Upper lobe of left lung (tissue), 6 donors: ENCODE data around the gene PCDH1. TPM values are rescaled to one million over a fixed set of nuclear protein-coding genes. Genes with fewer than 3 reads are reported as not detected.

Source experiments
- ATAC-seq, 2 donors: fragments of 200-7000 bp; cut with Tn5 transposase; one replicate each; pipeline ENCODE4 v1.9.1; 2022; ENCODE audit warnings: mild to moderate bottlenecking in 2 of 2, moderate library complexity in 2 of 2; ENCODE audit not compliant: low FRiP score in 2 of 2
- DNase-seq, 2 donors: peaks; one replicate each; pipeline ENCODE4 v3.0.0-alpha.2; 2019 to 2020
- H3K27ac ChIP-seq, 4 donors: fragments of 200-600 bp; sonication (generic); one replicate each; pipeline ENCODE4 v1.5.1; 2016 to 2019
- H3K27me3 ChIP-seq, 4 donors: fragments of 200-600 bp; sonication (generic); one replicate each; pipeline ENCODE4 v1.5.1; 2017 to 2019
- H3K36me3 ChIP-seq, 4 donors: fragments of 200-600 bp; sonication (generic); one replicate each; pipeline ENCODE4 v1.5.1; 2016 to 2019
- H3K4me1 ChIP-seq, 4 donors: fragments of 200-600 bp; sonication (generic); one replicate each; pipeline ENCODE4 v1.5.1; 2018 to 2019
- H3K4me3 ChIP-seq, 4 donors: fragments of 200-600 bp; sonication (generic); one replicate each; pipeline ENCODE4 v1.5.1; 2017 to 2019; ENCODE audit warnings: mild to moderate bottlenecking in 2 of 4, moderate library complexity in 1 of 4
- H3K9me3 ChIP-seq, 4 donors: fragments of 200-600 bp; sonication (generic); one replicate each; pipeline ENCODE4 v1.5.1; 2018 to 2019
- EP300 ChIP-seq, 4 donors: sonication (generic); formaldehyde crosslinking; IDR thresholded peaks; one replicate each; pipeline ENCODE4 v1.5.1; 2017; ENCODE audit warnings: antibody characterized with exemption in 4 of 4, control low read depth in 2 of 4
- POLR2A ChIP-seq, 4 donors: fragments of 450-650 bp; IDR thresholded peaks; one replicate each; pipeline ENCODE4 v1.5.1; 2016 to 2017; ENCODE audit warnings: antibody characterized with exemption in 4 of 4, mild to moderate bottlenecking in 2 of 4
- POLR2AphosphoS5 ChIP-seq, 2 donors: sonication (generic); formaldehyde crosslinking; IDR thresholded peaks; one replicate each; pipeline ENCODE4 v1.5.1; 2017; ENCODE audit warnings: antibody characterized with exemption in 2 of 2
- WGBS, 2 donors: methylation state at CpG; one replicate each; pipeline ENCODE4 v1.1.5; 2017 to 2018; 5-methylcytosine and 5-hydroxymethylcytosine counted together
- total RNA-seq, 6 donors: library from RNA; depleted of rRNA in 4 of 6; stranded (reverse); fragments of >200 nt in 4 of 6; gene quantifications; one replicate each; pipeline versions ENCODE4 v1.1.0 to v1.2.1, GENCODE V29; 2016 to 2021
- TF ChIP-seq, protein P1 (sequence below), 6 experiments: fragments of 450-650 bp in 4 of 6; fragments of 200-600 bp in 2 of 6; sonication (generic) in 2 of 6; IDR thresholded peaks; one replicate each; pipeline ENCODE4 v1.5.1; 2016 to 2019; ENCODE audit warnings: antibody characterized with exemption in 6 of 6
- donor health status: DM: no; HTN: no; CAD: no; lungs with moderate emphysema.
- donor health status: DM: no; HTN: yes; CAD: no; lungs with severe emphysema.

PCDH1 gene
- total RNA-seq, 6 donors from 2014 or later: 41.3 to 133 (median 81.6) TPM

DNA sequence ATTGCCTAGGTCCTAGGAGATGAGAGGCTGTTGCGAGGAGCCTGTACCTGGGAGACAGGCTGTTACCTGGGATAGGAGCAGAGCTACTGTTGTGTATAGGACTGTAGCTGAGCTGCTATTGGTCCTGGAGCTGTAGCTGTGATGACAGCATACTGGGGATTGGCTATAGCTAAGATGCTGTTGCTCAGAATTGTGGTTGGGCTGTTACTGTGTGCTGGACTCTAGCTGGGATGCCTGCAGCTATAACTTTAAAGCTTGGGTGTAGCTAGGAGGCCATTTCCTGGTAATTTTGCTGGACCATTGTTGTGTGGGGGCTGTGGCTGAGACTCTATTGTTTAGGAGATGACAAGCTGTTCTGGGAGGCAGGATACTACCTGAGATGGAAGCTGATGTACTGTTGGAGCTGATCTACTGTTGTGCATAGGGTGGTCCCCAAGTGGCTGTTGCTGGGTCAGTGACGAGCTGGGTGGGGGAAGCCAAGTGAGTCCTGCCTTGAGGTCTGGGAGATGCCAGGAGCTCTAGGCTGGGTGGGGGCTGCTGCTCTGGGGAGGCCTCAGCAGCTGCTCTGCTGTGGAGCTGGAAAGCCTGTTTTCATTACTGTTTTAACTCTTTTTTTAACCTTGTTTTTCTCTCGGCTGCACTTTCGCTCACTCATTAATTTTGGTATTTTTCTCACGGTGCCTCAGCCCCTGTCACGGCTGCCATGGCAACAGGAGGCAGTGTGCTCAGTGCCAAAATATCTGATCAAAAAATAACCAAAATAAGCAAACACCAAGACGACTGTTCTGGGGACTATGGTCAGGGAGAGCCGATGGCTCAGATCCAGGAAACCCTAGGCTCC lies 3.0 kb upstream of the PCDH1 start:
- ATAC-seq (no peak), DNase-seq (no peak)
- H3K36me3 ChIP-seq: no peaks in the 10 kb centered on the region
- H3K9me3 ChIP-seq: no peaks in the 10 kb centered on the region
- H3K27me3 ChIP-seq: peaks cover 0 to 23% (median 15%) of the 10 kb centered on the region in 4 donors
- peak; percentile 36 to 63 for TF ChIP-seq POLR2AphosphoS5 (IDR thresholded peaks at IDR 0.05)
- TF ChIP-seq EP300 (IDR thresholded peaks at IDR 0.05): peak in 3 of 4 donors; percentile 17 to 83 (median 51)
- TF ChIP-seq, protein P1, sequence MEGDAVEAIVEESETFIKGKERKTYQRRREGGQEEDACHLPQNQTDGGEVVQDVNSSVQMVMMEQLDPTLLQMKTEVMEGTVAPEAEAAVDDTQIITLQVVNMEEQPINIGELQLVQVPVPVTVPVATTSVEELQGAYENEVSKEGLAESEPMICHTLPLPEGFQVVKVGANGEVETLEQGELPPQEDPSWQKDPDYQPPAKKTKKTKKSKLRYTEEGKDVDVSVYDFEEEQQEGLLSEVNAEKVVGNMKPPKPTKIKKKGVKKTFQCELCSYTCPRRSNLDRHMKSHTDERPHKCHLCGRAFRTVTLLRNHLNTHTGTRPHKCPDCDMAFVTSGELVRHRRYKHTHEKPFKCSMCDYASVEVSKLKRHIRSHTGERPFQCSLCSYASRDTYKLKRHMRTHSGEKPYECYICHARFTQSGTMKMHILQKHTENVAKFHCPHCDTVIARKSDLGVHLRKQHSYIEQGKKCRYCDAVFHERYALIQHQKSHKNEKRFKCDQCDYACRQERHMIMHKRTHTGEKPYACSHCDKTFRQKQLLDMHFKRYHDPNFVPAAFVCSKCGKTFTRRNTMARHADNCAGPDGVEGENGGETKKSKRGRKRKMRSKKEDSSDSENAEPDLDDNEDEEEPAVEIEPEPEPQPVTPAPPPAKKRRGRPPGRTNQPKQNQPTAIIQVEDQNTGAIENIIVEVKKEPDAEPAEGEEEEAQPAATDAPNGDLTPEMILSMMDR (IDR thresholded peaks at IDR 0.05): no peak
- no peak for TF ChIP-seq POLR2A (IDR thresholded peaks at IDR 0.05)
- no peak overlapping the region for H3K4me3 ChIP-seq
- peak overlapping the region; percentile 62 to 92 (median 73) for H3K27ac ChIP-seq
- H3K4me1 ChIP-seq: peaks cover 40 to 73% (median 45%) of the 10 kb centered on the region in 4 donors
- WGBS, 2 donors: 37 to 39% methylated on average over 8 of the region's 8 CpGs

DNA sequence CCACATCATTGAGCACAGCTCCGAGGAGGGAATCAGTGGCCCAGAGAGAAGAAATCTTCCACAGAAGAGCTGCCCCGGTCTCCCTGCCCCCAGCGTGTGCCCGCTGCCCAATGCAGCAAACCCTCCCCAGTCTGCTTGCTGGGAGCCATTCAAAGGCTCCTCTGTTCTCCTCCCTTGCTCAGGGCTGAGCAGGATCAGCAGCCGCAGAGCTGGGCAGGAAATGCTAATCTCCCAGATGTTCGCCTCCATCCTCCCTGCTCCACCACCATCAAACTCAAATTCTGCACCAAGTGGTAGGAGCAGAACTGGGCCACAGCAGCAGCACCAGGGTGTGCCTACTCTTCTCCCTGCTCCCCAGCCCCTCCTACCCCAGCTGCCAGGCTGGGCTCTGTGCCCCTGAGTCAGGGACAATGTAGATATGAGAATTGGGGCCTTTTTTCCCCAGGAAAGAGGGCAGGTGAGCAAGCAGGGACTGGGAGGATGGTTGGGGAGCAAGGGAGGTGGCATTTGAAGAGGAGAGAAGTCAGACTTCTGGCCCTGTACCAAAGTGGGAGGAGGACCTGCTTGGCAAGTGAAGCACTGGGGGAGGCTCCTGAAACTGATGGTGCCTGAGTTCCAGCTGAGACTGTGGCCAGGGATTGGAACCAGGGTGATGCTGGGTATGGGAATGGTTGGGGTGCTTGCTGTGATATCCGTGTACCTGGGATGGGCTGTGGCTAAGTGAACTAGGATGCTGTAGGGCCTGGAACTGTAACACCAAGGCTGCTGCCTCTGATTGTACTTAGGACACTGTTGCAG lies 1.9 kb upstream of the PCDH1 start:
- Histone ChIP-seq H3K9me3 (no peaks in the 10 kb centered on the region), H3K27me3 (peaks cover 0 to 25% (median 17%) of the 10 kb centered on the region in 4 donors), H3K4me1 (peaks cover 40 to 84% (median 46%) of the 10 kb centered on the region in 4 donors), H3K27ac (peak overlapping the region; percentile 38 to 92 (median 56)), H3K4me3 (no peak overlapping the region), H3K36me3 (no peaks in the 10 kb centered on the region)
- WGBS, 2 donors: 46 to 53% methylated on average over 6 to 7 of the region's 7 CpGs
- TF ChIP-seq POLR2AphosphoS5 (IDR thresholded peaks at IDR 0.05): no peak
- no peak for TF ChIP-seq EP300 (IDR thresholded peaks at IDR 0.05)
- TF ChIP-seq POLR2A (IDR thresholded peaks at IDR 0.05): no peak
- TF ChIP-seq, protein P1 (IDR thresholded peaks at IDR 0.05): no peak
- no peak for DNase-seq
- ATAC-seq: no peak

DNA sequence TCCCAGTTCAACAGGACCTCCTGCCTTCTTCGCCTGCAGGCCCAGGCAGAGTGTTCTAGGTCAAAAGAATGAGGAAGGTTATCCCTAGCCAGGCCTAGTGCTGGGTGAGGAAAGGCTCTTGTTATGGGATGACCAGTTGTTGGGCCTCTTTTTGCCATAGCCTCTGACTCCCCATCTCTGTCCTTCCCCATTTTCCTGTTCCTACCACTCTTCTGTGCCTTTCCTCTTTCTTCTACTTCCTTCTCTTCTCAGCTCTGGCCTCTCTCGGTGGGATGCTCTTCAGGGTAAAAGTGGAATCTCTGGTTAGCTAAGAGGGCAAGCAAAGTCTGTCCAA lies 1.2 kb upstream of the PCDH1 start:
- Histone ChIP-seq H3K36me3 (no peaks in the 10 kb centered on the region), H3K4me3 (no peak overlapping the region), H3K27me3 (peaks cover 0 to 25% (median 17%) of the 10 kb centered on the region in 4 donors), H3K4me1 (peaks cover 40 to 91% (median 46%) of the 10 kb centered on the region in 4 donors), H3K9me3 (no peaks in the 10 kb centered on the region), H3K27ac (peak overlapping the region in 3 of 4 donors; percentile 62 to 92 (median 72))
- 0% methylated on average over 2 of the region's 2 CpGs for WGBS, 2 donors
- ATAC-seq (no peak), DNase-seq (no peak)
- no peak for TF ChIP-seq POLR2AphosphoS5 (IDR thresholded peaks at IDR 0.05)
- no peak for TF ChIP-seq POLR2A (IDR thresholded peaks at IDR 0.05)
- TF ChIP-seq, protein P1 (IDR thresholded peaks at IDR 0.05): no peak
- TF ChIP-seq EP300 (IDR thresholded peaks at IDR 0.05): no peak

DNA sequence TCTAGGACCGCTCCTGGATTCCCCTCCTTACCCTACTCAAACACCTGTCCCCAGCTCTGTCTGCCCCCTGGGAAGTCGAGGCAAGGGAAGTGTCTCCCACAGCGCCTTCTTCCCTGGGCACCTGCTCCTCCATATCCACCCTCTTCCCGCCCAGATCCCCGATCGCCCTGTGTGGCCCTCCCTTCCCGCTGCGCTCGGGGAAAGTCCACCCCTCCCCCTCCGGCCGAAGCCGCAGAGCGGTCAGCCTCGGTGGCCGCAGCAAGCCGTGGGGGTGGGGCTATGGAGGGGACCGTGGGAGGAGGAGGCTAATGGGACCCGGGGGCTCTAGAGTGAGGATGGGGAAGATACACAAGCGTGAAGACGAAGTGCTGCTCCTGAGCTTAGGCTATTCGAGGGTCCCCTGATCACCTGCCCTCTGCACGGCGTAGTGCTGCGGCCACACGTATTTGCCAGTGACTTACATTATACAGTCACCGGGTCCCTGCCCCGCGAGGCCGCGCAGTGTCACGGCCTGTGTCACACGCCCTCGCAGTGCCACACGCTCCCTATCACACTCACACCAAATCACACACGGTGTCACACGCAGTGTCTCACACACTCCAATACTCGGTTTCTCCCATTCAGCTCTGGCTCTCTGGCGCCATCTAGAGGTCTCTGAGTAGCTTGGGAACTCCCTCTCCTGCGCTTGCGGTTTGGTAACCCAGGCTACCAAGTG lies 658 bp upstream of the PCDH1 start:
- TF ChIP-seq, protein P1 (IDR thresholded peaks at IDR 0.05): peak; percentile 93 to 97 (median 95)
- TF ChIP-seq POLR2A (IDR thresholded peaks at IDR 0.05): peak in 2 of 4 donors; percentile 9 to 16
- TF ChIP-seq POLR2AphosphoS5 (IDR thresholded peaks at IDR 0.05): peak; percentile 24 to 30
- peak in 1 of 4 donors; percentile 25 for TF ChIP-seq EP300 (IDR thresholded peaks at IDR 0.05)
- H3K4me3 ChIP-seq: peak overlapping the region; percentile 19 to 88 (median 78)
- no peaks in the 10 kb centered on the region for H3K9me3 ChIP-seq
- no peaks in the 10 kb centered on the region for H3K36me3 ChIP-seq
- H3K27me3 ChIP-seq: peaks cover 0 to 25% (median 17%) of the 10 kb centered on the region in 4 donors
- WGBS, 2 donors: 0 to 1% methylated on average over 35 to 40 of the region's 40 CpGs
- H3K4me1 ChIP-seq: peaks cover 40 to 96% (median 51%) of the 10 kb centered on the region in 4 donors
- DNase-seq (peak; percentile 90 to 96), ATAC-seq (peak; percentile 91 to 93)
- H3K27ac ChIP-seq: peak overlapping the region; percentile 72 to 92 (median 92)
